GM21447 (cell line): ENCODE results near the gene CRYBA4.

Source experiments
- ATAC-seq: cut with Tn5 transposase; IDR thresholded peaks from one replicate; pipeline ENCODE4 v1.9.1; 2021; ENCODE audit not compliant: unreplicated experiment

Gene CRYBA4

DNA sequence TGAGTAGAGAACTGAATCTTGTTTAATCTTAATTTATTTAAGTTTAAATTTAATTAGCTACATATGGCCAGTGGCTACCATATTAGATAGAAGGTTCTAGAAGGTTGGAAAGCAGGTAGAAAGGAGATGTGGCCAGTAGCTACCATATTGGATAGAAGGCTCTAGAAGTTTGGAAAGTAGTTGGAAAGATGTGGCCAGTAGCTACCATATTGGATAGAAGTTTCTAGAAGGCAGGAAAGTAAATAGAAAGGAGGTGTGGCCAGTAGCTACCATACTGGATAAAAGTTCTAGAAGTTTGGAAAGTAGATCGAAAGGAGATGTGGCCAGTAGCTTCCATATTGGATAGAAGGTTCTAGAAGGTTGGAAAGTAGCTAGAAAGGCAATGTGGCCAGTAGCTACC is 2.2 kb downstream of the CRYBA4 start:
- ATAC-seq: no peak

DNA sequence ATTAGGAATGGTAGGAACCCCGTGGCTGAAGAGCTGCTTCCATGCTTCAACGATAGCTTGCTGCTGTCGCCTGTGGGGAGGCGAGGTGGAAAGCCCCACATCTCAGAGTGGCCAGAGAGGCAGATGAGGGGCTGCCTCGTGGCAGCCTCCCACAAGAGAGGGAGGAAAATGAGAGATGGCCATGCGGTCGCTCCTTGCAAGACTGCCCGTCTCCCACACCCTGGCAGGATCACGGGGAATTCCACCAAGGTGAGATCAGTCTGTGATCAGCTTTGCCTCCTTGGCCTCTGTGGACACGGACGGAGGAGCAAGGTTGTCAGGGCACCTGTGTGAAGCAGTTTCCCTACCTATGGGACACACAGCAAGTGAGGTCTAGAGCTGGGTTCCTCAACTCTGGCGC is 3.0 kb downstream of the CRYBA4 start:
- no peak for ATAC-seq

DNA sequence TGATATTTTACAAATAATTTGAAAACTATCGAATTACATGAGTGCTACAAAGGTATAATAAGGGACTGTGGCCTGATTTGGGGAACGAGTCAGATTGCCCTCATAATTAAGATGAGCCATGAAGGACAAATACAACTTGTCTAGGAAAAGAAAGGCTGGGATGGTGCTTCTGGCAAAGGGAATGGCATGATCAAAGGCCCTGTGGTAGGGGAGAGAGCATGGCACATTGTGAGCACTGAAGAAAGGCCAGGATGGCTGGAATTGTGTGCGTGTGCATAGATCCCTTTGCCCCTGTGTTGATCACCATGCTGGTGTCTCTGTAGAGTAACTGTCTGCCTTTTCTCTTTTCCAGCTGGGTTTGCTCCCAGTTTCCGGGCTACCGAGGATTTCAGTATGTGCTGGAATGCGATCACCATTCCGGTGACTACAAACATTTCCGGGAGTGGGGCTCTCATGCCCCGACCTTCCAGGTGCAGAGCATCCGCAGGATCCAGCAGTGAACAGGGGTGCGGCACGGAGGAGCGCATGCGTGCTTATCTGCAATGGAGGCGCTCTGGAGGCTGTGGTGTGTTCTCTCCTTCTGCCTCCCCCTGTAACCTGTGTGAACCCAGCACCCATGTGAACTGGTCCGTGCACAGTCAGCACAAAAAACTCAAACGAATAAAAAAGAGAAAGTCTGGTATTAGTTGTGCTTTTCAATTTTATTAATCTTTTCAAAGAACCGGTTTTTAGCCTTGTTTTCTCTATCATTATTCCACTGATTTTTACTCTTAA is 8.4 kb downstream of the CRYBA4 start:
- ATAC-seq: no peak

- ATAC-seq: no peak
Observed at GRCh38 chr22:26631282-26631681, 9.5 kb downstream of the CRYBA4 start.

DNA sequence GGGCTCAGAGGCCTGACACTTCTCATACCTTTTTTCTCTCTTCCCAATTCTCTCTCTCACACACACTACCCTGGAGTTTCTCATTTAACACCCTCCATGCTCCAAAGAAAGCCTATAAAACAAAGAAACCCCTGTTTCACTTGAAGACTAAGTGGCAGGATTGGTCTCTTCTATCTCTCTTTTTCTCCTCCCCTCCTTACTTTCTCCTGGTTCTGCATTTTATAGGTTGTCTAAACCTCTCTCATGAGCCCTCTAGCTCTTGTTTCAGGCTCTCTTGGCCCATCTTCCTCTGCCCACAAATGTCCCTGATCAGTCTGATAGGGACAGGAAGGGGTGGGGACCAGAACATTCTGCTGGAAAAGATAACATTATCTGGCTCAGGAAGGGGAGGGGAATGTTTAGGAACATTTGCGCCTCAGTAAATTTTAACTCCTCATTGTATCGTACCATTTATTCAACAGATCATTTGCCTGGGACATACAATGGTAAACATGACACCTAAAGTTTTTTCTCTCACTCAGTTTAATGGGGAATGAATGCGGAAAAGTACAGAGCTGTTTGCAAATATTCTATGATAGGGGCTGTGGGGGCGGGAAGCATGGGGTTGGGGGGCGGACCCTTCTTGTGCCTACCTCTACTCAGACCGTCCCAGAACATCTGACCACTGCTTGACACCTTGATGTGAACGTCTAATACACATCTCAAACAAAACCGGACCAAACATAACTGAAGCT is 10.8 kb downstream of the CRYBA4 start:
- ATAC-seq: no peak

DNA sequence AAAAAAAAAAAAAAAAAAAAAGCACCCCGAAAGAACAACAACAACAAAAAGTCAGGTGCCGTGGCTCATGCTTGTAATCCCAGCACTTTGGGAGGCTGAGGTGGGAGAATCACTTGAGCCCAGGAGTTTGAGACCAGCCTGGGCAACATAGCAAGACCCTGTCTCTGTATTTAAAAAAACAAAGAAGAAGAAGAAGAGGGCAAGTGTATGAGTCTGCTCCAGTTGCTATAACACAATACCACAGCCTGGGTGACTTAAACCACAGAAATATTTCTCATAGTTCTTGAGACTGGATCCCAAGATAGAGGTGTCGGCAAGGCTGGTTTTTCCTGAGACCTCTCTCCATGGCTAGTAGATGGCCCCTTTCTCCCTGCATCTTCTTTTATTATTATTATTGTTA is 12.4 kb downstream of the CRYBA4 start:
- ATAC-seq: no peak

GRCh38 chr22:26635117-26635516 is 13.4 kb downstream of the CRYBA4 start:
- no peak for ATAC-seq

GRCh38 chr22:26636296-26636695 is 14.5 kb downstream of the CRYBA4 start:
- no peak for ATAC-seq

DNA sequence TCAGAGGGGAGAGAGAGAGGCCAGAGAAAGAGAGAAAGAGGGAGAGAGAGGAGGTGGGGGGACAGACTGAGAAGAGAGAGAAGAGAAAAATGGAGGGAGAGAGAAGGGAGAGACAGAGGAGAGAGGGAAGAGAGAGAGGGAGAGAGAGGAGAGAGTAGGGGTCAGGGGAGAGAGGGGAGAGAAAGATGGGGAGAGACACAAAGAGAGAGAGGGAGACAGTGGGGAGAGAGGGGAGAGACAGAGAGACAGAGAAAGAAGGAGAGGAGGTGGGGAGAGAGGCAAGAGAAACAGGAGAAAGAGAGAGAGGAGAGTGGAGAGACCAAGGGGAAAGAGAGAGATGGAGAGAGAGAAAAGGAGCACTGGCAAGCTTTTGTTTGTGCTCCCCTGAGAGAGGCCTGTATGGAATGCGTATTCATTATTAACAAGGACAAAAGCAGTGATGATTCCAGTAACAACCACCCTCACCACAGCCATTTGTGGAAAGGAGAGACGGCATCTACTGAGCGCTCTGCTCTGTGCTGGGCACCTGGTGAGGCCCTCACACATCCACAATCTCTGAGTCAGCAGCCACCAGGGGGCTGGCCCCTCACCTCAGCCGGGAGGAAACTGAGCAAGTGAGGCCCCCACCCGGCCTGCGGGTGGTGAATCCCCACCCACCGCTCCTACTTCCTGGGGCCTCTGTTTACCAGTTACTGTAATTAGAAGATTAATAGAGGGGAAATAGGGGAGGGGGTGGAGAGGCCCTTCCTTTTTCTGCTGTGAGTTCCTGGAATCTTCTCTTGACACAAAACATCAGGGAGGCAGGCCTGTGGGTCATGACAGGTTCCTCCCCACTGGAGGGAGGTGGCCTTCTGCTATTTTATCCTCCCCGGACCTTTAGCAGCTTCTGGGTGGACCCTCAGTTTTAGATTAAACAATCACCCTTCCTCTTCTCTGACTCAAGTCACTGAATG is 21.0 kb downstream of the CRYBA4 start:
- no peak for ATAC-seq

DNA sequence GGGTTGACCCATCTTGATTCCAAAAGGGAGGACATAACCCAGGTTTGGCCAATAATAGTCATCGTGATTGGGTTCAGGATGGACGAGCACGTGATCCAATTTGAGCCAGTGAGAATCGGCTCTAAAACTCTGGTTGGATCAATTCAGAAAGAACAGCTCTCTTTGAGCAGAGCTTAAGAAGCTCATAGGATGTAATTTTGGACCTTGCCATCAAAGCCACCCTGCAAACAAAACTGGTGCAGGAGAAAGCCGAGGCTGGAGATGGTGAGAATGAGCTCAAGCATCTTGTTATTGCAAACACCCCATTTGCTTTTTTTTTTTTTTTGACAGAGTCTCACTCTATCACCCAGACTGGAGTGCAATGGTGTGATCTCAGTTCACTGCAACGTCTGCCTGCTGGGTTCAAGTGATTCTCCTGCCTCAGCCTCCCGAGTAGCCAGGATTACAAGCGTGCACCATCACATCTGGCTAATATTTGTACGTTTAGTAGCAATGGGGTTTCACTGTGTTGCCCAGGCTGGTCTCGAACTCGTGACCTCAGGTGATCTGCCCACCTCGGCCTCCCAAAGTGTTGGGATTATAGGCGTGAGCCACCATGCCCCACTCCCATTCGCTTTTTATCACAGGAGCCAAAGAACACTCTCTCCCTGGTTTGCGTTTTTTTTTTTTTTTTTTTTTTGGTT is 21.8 kb downstream of the CRYBA4 start:
- no peak for ATAC-seq

- no peak for ATAC-seq
Observed at GRCh38 chr22:26646158-26646557, 24.4 kb downstream of the CRYBA4 start.

DNA sequence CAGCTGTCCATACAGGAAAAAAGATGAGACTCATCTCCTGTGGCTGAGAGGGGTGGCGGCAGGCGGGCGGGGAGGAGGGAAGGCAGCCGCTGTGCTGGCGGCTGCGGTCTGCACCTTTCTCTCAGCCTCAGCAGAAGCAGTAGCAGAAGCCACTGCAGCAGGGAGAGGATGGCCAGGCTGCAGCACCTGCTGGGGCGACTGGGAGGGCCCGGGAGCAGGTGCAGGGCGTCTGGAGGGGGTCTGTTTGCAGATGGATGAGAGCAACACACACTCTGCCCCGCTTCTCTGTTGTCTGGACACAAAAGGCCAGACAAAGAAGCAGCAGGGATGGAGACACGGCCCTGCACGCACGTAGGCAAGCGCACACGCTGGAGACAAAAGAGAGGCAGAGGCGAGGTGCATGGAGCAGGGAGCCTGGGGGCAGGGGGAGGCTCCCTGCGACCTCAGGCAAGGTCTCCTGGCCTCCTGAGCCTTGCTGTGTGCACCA is 26.3 kb downstream of the CRYBA4 start:
- ATAC-seq: no peak

DNA sequence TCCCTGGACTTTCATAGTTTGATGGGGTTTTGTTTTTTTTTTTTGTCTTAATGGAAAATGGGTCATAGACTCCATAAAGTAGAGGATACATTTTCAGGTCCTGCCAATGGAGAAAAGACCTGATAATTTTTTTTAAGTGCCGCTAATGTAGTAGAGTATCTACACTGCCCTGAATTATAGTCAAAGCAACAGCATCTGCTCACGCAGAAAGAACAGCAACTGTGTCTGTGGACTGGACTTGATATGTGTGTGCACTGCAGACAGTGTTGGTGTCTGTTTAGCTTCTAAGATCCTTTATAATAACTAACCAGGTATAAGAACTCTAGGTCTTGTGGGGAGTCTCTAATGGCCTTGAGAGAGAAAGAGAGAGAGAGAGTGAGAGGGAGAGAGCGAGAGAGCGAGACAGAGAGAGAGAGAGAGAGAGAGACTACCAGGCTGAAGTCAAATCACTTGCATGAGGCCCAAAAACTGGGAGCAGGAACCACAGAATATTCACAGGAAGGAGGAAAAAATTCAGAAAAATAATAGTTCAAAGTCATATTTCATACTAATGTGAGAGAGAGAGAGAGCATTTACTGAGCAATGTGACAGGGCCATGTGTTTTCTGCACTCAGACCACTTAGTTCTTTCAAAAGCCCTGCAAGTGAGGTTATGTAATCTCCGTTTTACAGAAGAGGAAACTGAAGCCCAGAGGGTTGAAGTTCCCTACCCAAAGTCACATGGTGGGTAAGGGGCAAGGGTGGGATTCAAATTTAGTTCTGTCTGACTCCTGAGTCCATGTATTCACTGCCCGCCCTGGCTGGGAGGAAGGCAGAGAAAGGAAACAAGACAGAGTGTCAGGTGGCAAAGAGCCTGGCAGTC is 27.0 kb downstream of the CRYBA4 start:
- no peak for ATAC-seq

GRCh38 chr22:26650722-26651421 is 29.1 kb downstream of the CRYBA4 start:
- no peak for ATAC-seq

DNA sequence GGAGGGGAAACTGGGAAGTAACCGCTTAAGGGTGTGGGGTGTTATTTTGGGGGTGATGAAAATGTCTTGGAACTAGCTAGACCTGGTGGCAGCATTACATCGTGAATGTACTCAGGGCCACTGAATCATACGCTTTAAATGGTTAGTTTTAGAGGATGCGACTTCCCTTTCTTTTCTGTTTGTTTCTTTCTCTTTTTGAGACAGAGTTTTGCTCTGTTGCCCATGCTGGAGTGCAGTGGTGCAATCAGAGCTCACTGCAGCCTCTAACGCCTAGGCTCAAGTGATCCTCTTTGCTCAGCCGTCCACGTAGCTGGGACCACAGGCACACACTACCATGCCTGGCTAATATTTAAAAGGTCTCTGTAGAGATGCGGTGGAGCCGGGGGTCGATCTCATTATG is 30.1 kb downstream of the CRYBA4 start:
- no peak for ATAC-seq

DNA sequence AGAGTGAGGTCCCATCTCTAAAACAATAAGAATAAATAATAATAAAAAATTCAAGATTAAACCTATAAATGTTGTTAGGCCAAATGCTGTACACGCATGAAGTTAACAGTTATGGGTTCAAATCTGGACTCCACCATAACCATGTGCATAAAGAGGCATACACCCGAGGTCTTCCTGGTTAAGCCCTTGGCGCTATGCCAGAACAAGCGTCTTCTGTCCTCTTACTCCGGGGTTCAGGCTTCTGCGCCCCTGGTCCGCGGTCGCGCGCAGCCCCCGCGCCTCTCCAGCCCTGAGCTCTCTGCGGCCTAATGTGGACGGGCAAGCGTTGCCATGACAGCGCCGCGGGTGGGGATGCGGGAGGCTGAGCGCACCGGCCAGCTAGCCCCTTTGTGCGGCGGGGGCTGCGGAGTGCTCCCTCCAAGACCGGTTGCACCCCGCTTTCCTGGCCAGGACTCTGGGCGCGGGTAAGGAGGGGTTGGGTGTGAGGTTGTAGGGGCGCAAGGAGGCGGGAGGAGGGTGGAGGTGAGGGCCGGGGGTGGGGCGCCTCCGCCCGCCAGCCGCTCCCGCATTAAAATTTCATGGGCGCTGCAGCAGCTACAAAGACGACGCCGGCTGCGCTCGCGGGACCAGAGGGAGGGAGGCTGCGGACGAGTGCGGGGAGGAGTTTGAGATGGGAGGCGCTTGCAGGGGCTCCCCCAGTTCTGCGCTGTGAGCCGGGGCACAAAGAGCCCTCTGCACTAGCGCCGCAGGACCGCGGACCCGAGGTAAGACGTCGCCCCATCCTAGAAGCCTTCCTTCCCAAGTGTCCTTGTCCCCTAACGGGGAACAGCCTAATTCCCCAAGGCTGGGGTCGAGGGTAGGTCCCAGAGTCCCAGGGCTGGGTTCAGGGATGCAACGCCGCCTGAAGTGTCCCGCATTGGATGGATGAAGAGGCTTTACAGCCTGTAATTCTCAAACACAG is 35.4 kb downstream of the CRYBA4 start, which contains the start of gene MIAT:
Gene MIAT, plus strand, starts transcription at position 698 of the 961 bp plus-strand sequence.
- ATAC-seq: no peak

GRCh38 chr22:26658161-26658560 is 36.4 kb downstream of the CRYBA4 start:
- ATAC-seq: no peak
